Measurements from ENCODE around the gene HELZ. TPM values are rescaled to one million over a fixed set of nuclear protein-coding genes. Genes with fewer than 3 reads are reported as not detected.

The HELZ gene
- total RNA-seq, 4 donors from 2014 or later: 14.7 to 122 (median 45.9) TPM

- peaks cover 0 to 3% of the 10 kb centered on the region in 2 donors for H3K4me1 ChIP-seq
- no peaks in the 10 kb centered on the region for H3K27me3 ChIP-seq
- H3K27ac ChIP-seq: no peak overlapping the region
- no peaks in the 10 kb centered on the region for H3K9me3 ChIP-seq
- H3K4me3 ChIP-seq: no peak overlapping the region
- DNase-seq: no peak
- intact Hi-C loops (cut with DNase I; ENCODE audit: low total_unique reads): no loop called here
- TF ChIP-seq CTCF (IDR thresholded peaks at IDR 0.05): no peak
- TF ChIP-seq POLR2A (IDR thresholded peaks at IDR 0.05): no peak
- no peaks in the 10 kb centered on the region for H3K36me3 ChIP-seq
Measured at GRCh38 chr17:67265436-67266019, 20.5 kb upstream of the HELZ start.

GRCh38 chr17:67262435-67263117 lies 17.6 kb upstream of the HELZ start:
- no peak overlapping the region for H3K27ac ChIP-seq
- H3K9me3 ChIP-seq: no peaks in the 10 kb centered on the region
- no peak for DNase-seq
- TF ChIP-seq POLR2A (IDR thresholded peaks at IDR 0.05): no peak
- TF ChIP-seq CTCF (IDR thresholded peaks at IDR 0.05): no peak
- no peaks in the 10 kb centered on the region for H3K27me3 ChIP-seq
- no peak overlapping the region for H3K4me3 ChIP-seq
- H3K36me3 ChIP-seq: no peaks in the 10 kb centered on the region
- peaks cover 0 to 4% of the 10 kb centered on the region in 2 donors for H3K4me1 ChIP-seq
- intact Hi-C loops (cut with DNase I; ENCODE audit: low total_unique reads): no loop called here

GRCh38 chr17:67260170-67260987 lies 15.4 kb upstream of the HELZ start:
- peak; percentile 41 to 57 for DNase-seq
- TF ChIP-seq CTCF (IDR thresholded peaks at IDR 0.05): no peak
- no peak for TF ChIP-seq POLR2A (IDR thresholded peaks at IDR 0.05)
- intact Hi-C loops (cut with DNase I; ENCODE audit: low total_unique reads): no loop called here
- Histone ChIP-seq H3K27me3 (no peaks in the 10 kb centered on the region), H3K27ac (peak overlapping the region; percentile 44 to 63), H3K4me3 (no peak overlapping the region), H3K4me1 (peaks cover 0 to 4% of the 10 kb centered on the region in 2 donors), H3K36me3 (no peaks in the 10 kb centered on the region), H3K9me3 (no peaks in the 10 kb centered on the region)

GRCh38 chr17:67258821-67259468 lies 13.9 kb upstream of the HELZ start:
- no peak for DNase-seq
- intact Hi-C loops (cut with DNase I; ENCODE audit: low total_unique reads): no loop called here
- H3K4me3 ChIP-seq: no peak overlapping the region
- H3K4me1 ChIP-seq: peaks cover 0 to 4% of the 10 kb centered on the region in 2 donors
- no peak overlapping the region for H3K27ac ChIP-seq
- no peaks in the 10 kb centered on the region for H3K27me3 ChIP-seq
- no peaks in the 10 kb centered on the region for H3K9me3 ChIP-seq
- no peaks in the 10 kb centered on the region for H3K36me3 ChIP-seq
- no peak for TF ChIP-seq POLR2A (IDR thresholded peaks at IDR 0.05)

- H3K36me3 ChIP-seq: no peaks in the 10 kb centered on the region
- DNase-seq: no peak
- no peak overlapping the region for H3K4me3 ChIP-seq
- peaks cover 0 to 4% of the 10 kb centered on the region in 2 donors for H3K4me1 ChIP-seq
- H3K27me3 ChIP-seq: no peaks in the 10 kb centered on the region
- no peak for TF ChIP-seq CTCF (IDR thresholded peaks at IDR 0.05)
- no peak for TF ChIP-seq POLR2A (IDR thresholded peaks at IDR 0.05)
- H3K27ac ChIP-seq: no peak overlapping the region
- intact Hi-C loops (cut with DNase I; ENCODE audit: low total_unique reads): no loop called here
- no peaks in the 10 kb centered on the region for H3K9me3 ChIP-seq
Measured at GRCh38 chr17:67256075-67256732, 11.2 kb upstream of the HELZ start.
